ENCODE results near the gene MOB1B.

Gene MOB1B

DNA sequence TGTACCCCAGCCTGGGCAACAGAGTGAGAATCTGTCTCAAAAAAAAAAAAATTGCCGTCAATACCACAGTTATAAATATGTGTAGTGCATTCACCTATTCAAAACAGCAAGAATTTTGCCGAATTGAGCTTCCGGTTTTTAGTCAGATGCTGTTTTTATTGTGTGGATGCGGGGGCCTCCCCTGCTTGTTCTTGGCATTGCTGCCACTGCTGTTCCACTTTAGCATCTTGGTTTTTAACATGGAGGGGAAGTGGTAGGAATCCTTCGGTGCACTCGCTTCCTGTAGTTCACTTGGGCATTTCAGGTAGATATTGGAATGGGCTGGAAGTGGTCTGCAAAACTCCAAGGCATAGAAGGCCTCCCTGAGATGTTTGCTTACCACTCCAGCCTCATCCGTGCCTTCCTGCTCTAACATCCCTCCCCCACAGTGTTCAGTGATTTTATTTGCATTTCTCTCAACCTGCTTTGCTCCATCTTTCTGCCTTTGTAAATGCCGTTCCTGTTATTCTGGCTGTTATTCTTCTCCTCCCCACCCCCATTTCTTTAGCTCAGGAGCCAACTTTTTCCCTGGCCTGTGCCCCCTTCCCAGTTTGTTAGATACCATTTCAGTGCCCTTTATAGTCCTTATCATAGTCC is 25.5 kb downstream of the MOB1B start:
- no peak for DNase-seq (ENCODE audit: extremely low read depth, low read depth)
- TF ChIP-seq, protein P1, sequence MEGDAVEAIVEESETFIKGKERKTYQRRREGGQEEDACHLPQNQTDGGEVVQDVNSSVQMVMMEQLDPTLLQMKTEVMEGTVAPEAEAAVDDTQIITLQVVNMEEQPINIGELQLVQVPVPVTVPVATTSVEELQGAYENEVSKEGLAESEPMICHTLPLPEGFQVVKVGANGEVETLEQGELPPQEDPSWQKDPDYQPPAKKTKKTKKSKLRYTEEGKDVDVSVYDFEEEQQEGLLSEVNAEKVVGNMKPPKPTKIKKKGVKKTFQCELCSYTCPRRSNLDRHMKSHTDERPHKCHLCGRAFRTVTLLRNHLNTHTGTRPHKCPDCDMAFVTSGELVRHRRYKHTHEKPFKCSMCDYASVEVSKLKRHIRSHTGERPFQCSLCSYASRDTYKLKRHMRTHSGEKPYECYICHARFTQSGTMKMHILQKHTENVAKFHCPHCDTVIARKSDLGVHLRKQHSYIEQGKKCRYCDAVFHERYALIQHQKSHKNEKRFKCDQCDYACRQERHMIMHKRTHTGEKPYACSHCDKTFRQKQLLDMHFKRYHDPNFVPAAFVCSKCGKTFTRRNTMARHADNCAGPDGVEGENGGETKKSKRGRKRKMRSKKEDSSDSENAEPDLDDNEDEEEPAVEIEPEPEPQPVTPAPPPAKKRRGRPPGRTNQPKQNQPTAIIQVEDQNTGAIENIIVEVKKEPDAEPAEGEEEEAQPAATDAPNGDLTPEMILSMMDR (IDR thresholded peaks at IDR 0.05; ENCODE audit: low read depth, low read length) = no peak

- TF ChIP-seq, protein P1 (IDR thresholded peaks at IDR 0.05; ENCODE audit: low read depth, low read length) = no peak
- no peak for DNase-seq (ENCODE audit: extremely low read depth, low read depth)
Observed at GRCh38 chr4:70930530-70931256, 28.5 kb downstream of the MOB1B start.

- TF ChIP-seq, protein P1 (IDR thresholded peaks at IDR 0.05; ENCODE audit: low read depth, low read length) = no peak
- no peak for DNase-seq (ENCODE audit: extremely low read depth, low read depth)
Observed at GRCh38 chr4:70931347-70931746, 29.2 kb downstream of the MOB1B start.

DNA sequence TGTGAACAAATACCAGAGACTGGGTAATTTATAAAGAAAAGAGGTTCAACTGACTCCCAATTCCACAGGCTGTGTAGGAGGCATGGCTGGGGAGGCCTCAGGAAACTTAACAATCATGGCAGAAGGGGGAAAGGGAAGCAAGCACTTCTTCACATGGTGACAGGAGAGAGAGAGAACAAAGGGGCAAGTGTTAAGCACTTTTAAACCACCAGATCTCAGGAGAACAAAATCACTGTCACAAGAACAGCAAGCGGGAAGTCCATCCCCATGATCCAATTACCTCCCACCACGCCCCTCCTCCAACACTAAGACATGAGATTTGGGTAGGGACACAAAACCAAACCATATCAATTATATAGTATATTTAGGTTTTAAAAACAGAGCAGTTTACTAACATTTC is 30.8 kb downstream of the MOB1B start:
- DNase-seq (ENCODE audit: extremely low read depth, low read depth) = no peak
- TF ChIP-seq, protein P1 (IDR thresholded peaks at IDR 0.05; ENCODE audit: low read depth, low read length) = no peak

GRCh38 chr4:70935038-70935695 is 33.0 kb downstream of the MOB1B start:
- no peak for DNase-seq (ENCODE audit: extremely low read depth, low read depth)
- TF ChIP-seq, protein P1 (IDR thresholded peaks at IDR 0.05; ENCODE audit: low read depth, low read length) = no peak

- no peak for DNase-seq (ENCODE audit: extremely low read depth, low read depth)
- TF ChIP-seq, protein P1 (IDR thresholded peaks at IDR 0.05; ENCODE audit: low read depth, low read length) = no peak
Observed at GRCh38 chr4:70936200-70936787, 34.1 kb downstream of the MOB1B start.

DNA sequence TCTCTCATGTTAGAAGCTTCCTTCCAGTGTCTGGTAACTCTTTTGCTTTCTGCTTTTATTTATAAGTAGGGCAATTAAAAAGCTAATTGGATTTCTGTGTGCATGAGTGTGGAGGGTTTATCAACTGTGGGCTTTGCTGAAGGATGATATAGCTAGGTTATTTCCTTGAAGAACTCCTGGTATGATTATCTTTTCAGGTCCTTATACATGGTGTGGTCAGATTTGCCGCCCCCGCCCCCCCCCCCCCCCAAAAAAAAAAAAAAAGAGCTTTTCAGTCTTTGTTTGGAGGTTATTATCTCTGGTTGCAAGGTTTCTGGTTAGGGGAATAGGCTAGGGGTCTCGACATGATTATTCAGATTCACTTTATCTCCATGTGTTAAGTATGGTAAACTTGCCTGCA is 35.9 kb downstream of the MOB1B start:
- no peak for DNase-seq (ENCODE audit: extremely low read depth, low read depth)
- TF ChIP-seq, protein P1 (IDR thresholded peaks at IDR 0.05; ENCODE audit: low read depth, low read length) = no peak

All from AG09319 (cell line).